Endothelial cell of umbilical vein (primary cell): ENCODE measurements around the gene ARHGEF10L. TPM values are rescaled to one million over a fixed set of nuclear protein-coding genes. Genes with fewer than 3 reads are reported as not detected.

Experiments
- BruUV-seq: library from RNA; stranded (reverse); fragments of 400-500 nt; replicated peaks from 2 replicates; lab custom pipeline; 2021; lab: Mats Ljungman, UMichigan
- CTCF ChIA-PET: fragments of 300-600, 350-600 bp; sonication (Branson Sonifier 250); formaldehyde crosslinking; loops from one replicate; lab custom pipeline; 2021; ENCODE audit warnings: antibody characterized with exemption, inconsistent platforms; lab: Charles Lee
- POLR2A ChIA-PET: fragments of 300-600, 350-600 bp; sonication (Branson Sonifier 250); formaldehyde crosslinking; loops from one replicate; lab custom pipeline; 2021; ENCODE audit warnings: antibody characterized with exemption, inconsistent platforms; lab: Charles Lee
- DNase-seq: peaks from one replicate; pipeline ENCODE4 v3.0.0-alpha.2; 2011; ENCODE audit warnings: low read depth, low spot score
- FAIRE-seq: peaks from 2 replicates; lab custom pipeline; 2011; peaks lifted over from hg19 to GRCh38; lab: Jason Lieb, UNC
- H2AFZ ChIP-seq: 2 replicates; pipeline ENCODE4 v1.6.0; 2012; ENCODE audit warnings: low read depth, low read length, control low read depth, inconsistent platforms
- H3K27ac ChIP-seq: 2 replicates; pipeline ENCODE4 v1.5.1; 2011; ENCODE audit warnings: low read depth, mild to moderate bottlenecking, control low read depth, low read length, moderate library complexity; ENCODE audit not compliant: insufficient read depth
- H3K27me3 ChIP-seq, 2 experiments: 2 replicates each; pipeline versions ENCODE4 v1.6.0 to v1.6.1; 2011; ENCODE audit warnings: low read length in 2 of 2, mixed read lengths in 1 of 2; ENCODE audit not compliant: control insufficient read depth in 2 of 2, insufficient read depth in 2 of 2
- H3K36me3 ChIP-seq, 2 experiments: 2 replicates in 1 of 2; 3 replicates in 1 of 2; pipeline ENCODE4 v1.5.1; 2011; ENCODE audit warnings: low read length in 2 of 2, mild to moderate bottlenecking in 1 of 2, moderate library complexity in 1 of 2; ENCODE audit not compliant: control insufficient read depth in 2 of 2, insufficient read depth in 2 of 2; ENCODE audit errors: extremely low read depth in 1 of 2
- H3K4me1 ChIP-seq: 3 replicates; pipeline ENCODE4 v1.5.1; 2011; ENCODE audit warnings: mild to moderate bottlenecking, low read length; ENCODE audit not compliant: control insufficient read depth, insufficient read depth; ENCODE audit errors: extremely low read depth
- H3K4me2 ChIP-seq: 2 replicates; pipeline ENCODE4 v1.6.1; 2011; ENCODE audit warnings: low read length, control low read depth, mixed read lengths; ENCODE audit not compliant: insufficient read depth
- H3K4me3 ChIP-seq, 3 experiments: fragments of 200-600 bp in 1 of 3; sonication (generic), shearing (Covaris generic) in 1 of 3; replicated peaks in 1 of 3; 2 replicates each; pipeline ENCODE4 v1.5.1; 2011 to 2016; ENCODE audit warnings: control low read depth in 3 of 3, low read length in 3 of 3, mild to moderate bottlenecking in 2 of 3, inconsistent platforms in 1 of 3, low read depth in 1 of 3, moderate library complexity in 1 of 3; ENCODE audit not compliant: insufficient read depth in 1 of 3
- H3K79me2 ChIP-seq: 2 replicates; pipeline ENCODE4 v1.6.0; 2012; ENCODE audit warnings: low read length, inconsistent platforms; ENCODE audit not compliant: control insufficient read depth, insufficient read depth
- H3K9ac ChIP-seq: replicated peaks from 2 replicates; pipeline ENCODE3; 2011; ENCODE audit warnings: low read length, control low read depth; ENCODE audit not compliant: insufficient read depth; ENCODE audit errors: extremely low read depth
- H3K9me1 ChIP-seq: replicated peaks from 3 replicates; pipeline ENCODE4 v1.6.0; 2011; ENCODE audit warnings: mild to moderate bottlenecking, low read length; ENCODE audit not compliant: control insufficient read depth, insufficient read depth; ENCODE audit errors: extremely low read depth
- H3K9me3 ChIP-seq: replicated peaks from 2 replicates; pipeline ENCODE4 v1.5.1; 2012; ENCODE audit warnings: low read length, inconsistent platforms; ENCODE audit not compliant: control insufficient read depth, insufficient read depth
- H4K20me1 ChIP-seq: replicated peaks from 2 replicates; pipeline ENCODE3; 2011; ENCODE audit warnings: mild to moderate bottlenecking, low read length; ENCODE audit not compliant: control insufficient read depth, insufficient read depth; ENCODE audit errors: extremely low read depth
- FOS ChIP-seq: IDR thresholded peaks from 2 replicates; pipeline ENCODE4 v1.6.1; 2011; ENCODE audit warnings: mild to moderate bottlenecking, low read length, moderate library complexity, borderline replicate concordance; ENCODE audit not compliant: insufficient read depth
- JUN ChIP-seq: IDR thresholded peaks from 2 replicates; pipeline ENCODE4 v1.6.1; 2011; ENCODE audit warnings: borderline replicate concordance, low read depth; ENCODE audit not compliant: insufficient read length, insufficient read depth
- MYC ChIP-seq: IDR thresholded peaks from one replicate; pipeline ENCODE4 v1.6.1; 2011; ENCODE audit warnings: mild to moderate bottlenecking, low read depth, low read length
- POLR2A ChIP-seq: IDR thresholded peaks from 2 replicates; pipeline ENCODE4 v1.6.1; 2012; ENCODE audit warnings: low read depth, mild to moderate bottlenecking, control low read depth, low read length
- dilution Hi-C: fragments of 300-500 bp; cut with MboI; formaldehyde crosslinking; loops from one replicate; pipeline ENCODE4 v1.15.0; 2019; ENCODE audit warnings: low sequenced_read_pairs; ENCODE audit not compliant: extremely low pct_ligation_motif_present
- intact Hi-C: fragments of 100-400 bp; cut with micrococcal nuclease; formaldehyde crosslinking; loops from one replicate; pipeline ENCODE4 v1.10.0; 2022
- polyA plus RNA-seq, 4 experiments: library from polyadenylated mRNA; depleted of rRNA in 3 of 4; stranded (reverse) in 3 of 4; unstranded in 1 of 4; fragments of >200 nt; gene quantifications; 2 replicates each; pipeline versions ENCODE4 v1.2.1 to v1.2.3, GENCODE V29; 2011 to 2012; ENCODE audit warnings: missing spikeins in 1 of 4
- total RNA-seq: library from RNA; stranded (reverse); gene quantifications from 2 replicates; pipeline ENCODE4 v1.2.3, GENCODE V29; 2021
- TF ChIP-seq, protein P1 (sequence below): IDR thresholded peaks from 2 replicates; pipeline ENCODE4 v1.6.1; 2011; ENCODE audit not compliant: insufficient read depth, insufficient read length
- TF ChIP-seq, protein P2 (sequence below), 2 donors: IDR thresholded peaks; 1 replicate in 1 of 2; 2 replicates in 1 of 2; pipeline ENCODE4 v1.5.1; 2011; ENCODE audit warnings: low read length in 2 of 2, mild to moderate bottlenecking in 2 of 2, moderate library complexity in 2 of 2, control low read depth in 1 of 2, inconsistent platforms in 1 of 2, low read depth in 1 of 2; ENCODE audit not compliant: insufficient read depth in 1 of 2; ENCODE audit errors: extremely low read depth in 1 of 2

ARHGEF10L gene
- total and polyA plus RNA-seq, 2 donors (not counting 3 experiments of a cell fraction or from before 2014, with no cell fraction given) = 1.9 to 5.2 TPM

DNA sequence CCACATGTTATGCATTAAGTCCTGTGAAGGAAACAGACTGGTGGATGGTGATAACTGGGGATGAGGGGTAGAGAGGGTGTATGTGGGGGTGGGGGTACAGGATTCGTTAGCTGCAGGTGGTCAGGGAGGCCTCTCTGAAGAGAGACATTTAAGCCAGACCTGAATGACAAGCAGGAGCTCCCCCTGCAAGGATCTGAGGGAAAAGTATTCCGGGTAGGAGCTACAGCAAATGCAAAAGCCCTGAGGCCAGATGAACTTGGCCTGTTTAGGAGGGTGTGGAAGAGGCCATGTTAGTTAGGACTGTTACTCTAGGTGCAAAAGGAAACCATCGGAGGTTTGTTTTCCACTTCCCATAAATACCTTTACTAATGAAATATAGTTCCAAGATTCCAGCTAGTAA lies 9.9 kb downstream of the ARHGEF10L start:
- CTCF ChIA-PET = no interaction called here
- Histone ChIP-seq H3K9ac (no peak overlapping the region), H3K27ac (no peak overlapping the region), H3K4me2 (no peak overlapping the region), H3K4me1 (no peaks in the 10 kb centered on the region), H3K4me3 (no peak overlapping the region), H3K36me3 (no peaks in the 10 kb centered on the region), H3K9me3 (no peaks in the 10 kb centered on the region), H2AFZ (no peak overlapping the region), H3K27me3 (no peaks in the 10 kb centered on the region), H4K20me1 (no peaks in the 10 kb centered on the region), H3K9me1 (no peaks in the 10 kb centered on the region), H3K79me2 (no peaks in the 10 kb centered on the region)
- intact Hi-C loops = no loop called here
- TF ChIP-seq, protein P1, sequence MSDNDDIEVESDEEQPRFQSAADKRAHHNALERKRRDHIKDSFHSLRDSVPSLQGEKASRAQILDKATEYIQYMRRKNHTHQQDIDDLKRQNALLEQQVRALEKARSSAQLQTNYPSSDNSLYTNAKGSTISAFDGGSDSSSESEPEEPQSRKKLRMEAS = no peak
- TF ChIP-seq FOS = no peak
- TF ChIP-seq POLR2A = no peak
- TF ChIP-seq MYC = no peak
- TF ChIP-seq, protein P2, sequence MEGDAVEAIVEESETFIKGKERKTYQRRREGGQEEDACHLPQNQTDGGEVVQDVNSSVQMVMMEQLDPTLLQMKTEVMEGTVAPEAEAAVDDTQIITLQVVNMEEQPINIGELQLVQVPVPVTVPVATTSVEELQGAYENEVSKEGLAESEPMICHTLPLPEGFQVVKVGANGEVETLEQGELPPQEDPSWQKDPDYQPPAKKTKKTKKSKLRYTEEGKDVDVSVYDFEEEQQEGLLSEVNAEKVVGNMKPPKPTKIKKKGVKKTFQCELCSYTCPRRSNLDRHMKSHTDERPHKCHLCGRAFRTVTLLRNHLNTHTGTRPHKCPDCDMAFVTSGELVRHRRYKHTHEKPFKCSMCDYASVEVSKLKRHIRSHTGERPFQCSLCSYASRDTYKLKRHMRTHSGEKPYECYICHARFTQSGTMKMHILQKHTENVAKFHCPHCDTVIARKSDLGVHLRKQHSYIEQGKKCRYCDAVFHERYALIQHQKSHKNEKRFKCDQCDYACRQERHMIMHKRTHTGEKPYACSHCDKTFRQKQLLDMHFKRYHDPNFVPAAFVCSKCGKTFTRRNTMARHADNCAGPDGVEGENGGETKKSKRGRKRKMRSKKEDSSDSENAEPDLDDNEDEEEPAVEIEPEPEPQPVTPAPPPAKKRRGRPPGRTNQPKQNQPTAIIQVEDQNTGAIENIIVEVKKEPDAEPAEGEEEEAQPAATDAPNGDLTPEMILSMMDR (IDR thresholded peaks at IDR 0.05; ENCODE audit: extremely low read depth in 1 of 2, insufficient read depth in 1 of 2, low read depth in 1 of 2, low read length in 2 of 2) = no peak
- no peak for TF ChIP-seq JUN
- no TSS peak for BruUV-seq
- POLR2A ChIA-PET = no interaction called here
- dilution Hi-C loops = no loop called here
- FAIRE-seq (no peak), DNase-seq (no peak)
